GM23248 (cell line): ENCODE measurements around the gene TRPM5.

Source experiments
- EZH2 ChIP-seq: fragments of 200-600 bp; sonication (generic); IDR thresholded peaks from 2 replicates; pipeline ENCODE4 v1.6.1; 2018; ENCODE audit warnings: antibody characterized with exemption, mild to moderate bottlenecking; ENCODE audit not compliant: insufficient read depth, poor library complexity, severe bottlenecking
- EZH2phosphoT487 ChIP-seq: fragments of 200-600 bp; sonication (generic); IDR thresholded peaks from 2 replicates; pipeline ENCODE4 v1.6.1; 2018; ENCODE audit warnings: antibody characterized with exemption, moderate library complexity, mild to moderate bottlenecking, low read depth; ENCODE audit not compliant: insufficient read depth

- TF ChIP-seq EZH2 (no peak), EZH2phosphoT487 (no peak)
These were observed 23.4 kb upstream of the TRPM5 start for GRCh38 chr11:2467695-2468055.
